GM23248 (cell line): Measurements from ENCODE around the gene OR8U1.
"Not testable (repeated sequence)": the region's sequence is repeated elsewhere in the genome, so short reads cannot be mapped to it uniquely, and the experiment has no call there.

Source experiments
- EZH2 ChIP-seq: fragments of 200-600 bp; sonication (generic); IDR thresholded peaks from 2 replicates; pipeline ENCODE4 v1.6.1; 2018; ENCODE audit warnings: antibody characterized with exemption, mild to moderate bottlenecking; ENCODE audit not compliant: insufficient read depth, poor library complexity, severe bottlenecking
- EZH2phosphoT487 ChIP-seq: fragments of 200-600 bp; sonication (generic); IDR thresholded peaks from 2 replicates; pipeline ENCODE4 v1.6.1; 2018; ENCODE audit warnings: antibody characterized with exemption, moderate library complexity, mild to moderate bottlenecking, low read depth; ENCODE audit not compliant: insufficient read depth

- TF ChIP-seq EZH2phosphoT487, EZH2: not testable (repeated sequence)
Measured at GRCh38 chr11:56401858-56402461, 26.5 kb downstream of the OR8U1 start.
